HG03432 (cell line): ENCODE measurements around the gene ASCL4.
A peak's percentile ranks its signal among the peaks of the same experiment; 100 is the strongest.

Experiments used
- ATAC-seq: cut with Tn5 transposase; IDR thresholded peaks from one replicate; pipeline ENCODE4 v1.9.1; 2021; ENCODE audit warnings: mild to moderate bottlenecking, moderate library complexity; ENCODE audit not compliant: unreplicated experiment

The ASCL4 gene

DNA sequence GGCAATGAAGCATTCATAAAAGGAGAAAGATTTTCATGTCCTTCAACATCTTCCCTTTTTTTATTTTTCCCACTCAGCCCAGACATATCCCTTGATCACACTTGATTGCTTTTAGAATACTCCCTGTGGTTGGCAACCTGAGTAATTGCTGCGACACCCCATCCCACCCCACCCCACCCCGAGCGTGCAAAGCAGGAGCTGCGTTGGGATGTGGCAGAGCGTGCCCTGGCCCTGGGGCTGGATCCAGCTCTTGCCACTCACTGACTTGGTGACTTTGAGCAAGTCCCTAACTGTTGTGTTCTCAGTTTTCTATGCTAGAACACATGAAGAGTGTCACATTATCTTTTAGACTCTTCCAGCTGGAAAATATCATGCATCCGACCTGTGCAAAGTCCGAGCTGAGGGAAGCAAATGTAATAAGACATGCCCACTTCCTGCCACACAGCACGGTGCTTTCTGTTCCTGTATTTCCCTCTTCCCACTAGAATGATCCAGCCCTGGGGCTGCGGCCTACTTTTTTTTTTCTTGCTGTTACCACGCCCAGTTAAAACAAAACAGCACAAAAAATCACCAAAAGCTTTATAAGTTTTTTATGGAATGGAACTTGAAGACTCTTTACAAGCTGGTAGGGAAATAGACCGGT, 4.0 kb downstream of the ASCL4 start:
- no peak for ATAC-seq

DNA sequence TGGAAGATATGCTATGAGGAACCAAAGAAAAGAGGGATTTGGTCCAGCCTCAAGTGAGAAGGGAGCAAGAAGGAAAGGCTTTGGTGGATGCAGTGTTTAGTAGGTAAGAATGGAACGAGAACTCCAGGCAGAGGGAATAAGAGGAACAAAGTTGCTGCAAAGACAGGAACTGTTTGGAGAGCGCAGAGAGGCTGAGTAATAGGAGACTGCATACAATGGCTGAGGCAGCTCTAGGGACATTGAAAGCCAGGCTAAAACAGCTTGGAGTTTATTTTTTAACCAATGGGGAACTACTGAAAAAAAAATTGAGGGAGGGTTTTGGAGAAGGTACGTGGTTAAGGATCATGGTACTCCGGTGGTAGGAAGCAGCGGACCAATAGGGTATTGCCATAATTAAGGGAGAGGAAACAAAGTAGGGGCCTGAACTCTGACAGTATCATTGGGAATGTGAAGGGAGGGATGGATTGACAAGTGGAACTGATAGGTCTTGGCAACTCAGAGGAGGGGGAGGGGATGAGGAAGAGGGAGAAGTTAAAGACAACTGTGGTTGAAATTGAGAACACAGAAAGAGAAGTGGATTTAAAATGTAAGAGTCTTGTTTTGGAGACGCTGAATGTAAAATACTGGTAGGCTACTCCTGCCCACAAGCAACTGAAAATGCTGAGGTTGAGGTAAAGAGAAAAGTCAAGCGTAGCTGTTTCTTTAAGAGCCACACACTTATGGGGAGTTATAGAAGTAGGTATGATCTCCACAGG, 4.8 kb downstream of the ASCL4 start:
- ATAC-seq = peak; percentile 64

DNA sequence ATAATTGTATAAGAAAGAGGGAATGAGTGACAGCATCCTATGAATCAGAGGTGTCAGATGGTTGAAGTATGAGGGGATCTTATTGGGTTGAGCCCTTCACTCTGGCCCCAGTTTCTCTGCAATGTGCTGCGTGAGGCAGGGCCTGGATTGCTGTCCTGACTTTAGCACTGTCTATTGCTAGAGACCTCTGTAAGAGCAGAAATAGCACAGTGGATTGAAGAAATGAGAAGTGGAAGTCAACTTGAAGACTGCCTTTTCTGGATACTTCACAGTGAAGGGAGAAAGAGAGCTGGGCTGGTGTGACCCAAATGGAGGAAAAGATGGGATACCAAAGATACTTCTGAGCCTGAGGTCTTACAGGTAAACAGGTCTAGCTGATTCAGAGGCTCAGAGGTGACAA, 5.8 kb downstream of the ASCL4 start:
- no peak for ATAC-seq

DNA sequence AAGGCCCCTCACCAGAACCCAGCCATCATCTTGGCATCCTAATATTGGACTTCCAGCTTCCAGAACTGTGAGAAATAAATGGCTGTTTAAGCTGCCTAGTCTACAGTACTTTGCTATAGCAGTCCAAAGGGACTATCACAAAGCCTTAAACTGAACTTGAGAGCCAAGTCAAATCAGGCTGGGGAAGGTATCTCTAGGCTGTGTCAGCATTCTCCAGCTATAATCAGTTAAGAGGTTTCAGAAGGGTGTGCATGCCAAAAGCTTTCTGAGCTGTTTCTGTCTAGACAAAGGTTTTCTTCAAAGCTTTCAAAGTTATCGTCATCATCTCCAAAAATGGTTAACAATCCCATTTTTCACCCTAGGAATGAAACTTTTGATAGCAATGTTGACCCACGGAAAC, 7.6 kb downstream of the ASCL4 start:
- ATAC-seq = no peak

DNA sequence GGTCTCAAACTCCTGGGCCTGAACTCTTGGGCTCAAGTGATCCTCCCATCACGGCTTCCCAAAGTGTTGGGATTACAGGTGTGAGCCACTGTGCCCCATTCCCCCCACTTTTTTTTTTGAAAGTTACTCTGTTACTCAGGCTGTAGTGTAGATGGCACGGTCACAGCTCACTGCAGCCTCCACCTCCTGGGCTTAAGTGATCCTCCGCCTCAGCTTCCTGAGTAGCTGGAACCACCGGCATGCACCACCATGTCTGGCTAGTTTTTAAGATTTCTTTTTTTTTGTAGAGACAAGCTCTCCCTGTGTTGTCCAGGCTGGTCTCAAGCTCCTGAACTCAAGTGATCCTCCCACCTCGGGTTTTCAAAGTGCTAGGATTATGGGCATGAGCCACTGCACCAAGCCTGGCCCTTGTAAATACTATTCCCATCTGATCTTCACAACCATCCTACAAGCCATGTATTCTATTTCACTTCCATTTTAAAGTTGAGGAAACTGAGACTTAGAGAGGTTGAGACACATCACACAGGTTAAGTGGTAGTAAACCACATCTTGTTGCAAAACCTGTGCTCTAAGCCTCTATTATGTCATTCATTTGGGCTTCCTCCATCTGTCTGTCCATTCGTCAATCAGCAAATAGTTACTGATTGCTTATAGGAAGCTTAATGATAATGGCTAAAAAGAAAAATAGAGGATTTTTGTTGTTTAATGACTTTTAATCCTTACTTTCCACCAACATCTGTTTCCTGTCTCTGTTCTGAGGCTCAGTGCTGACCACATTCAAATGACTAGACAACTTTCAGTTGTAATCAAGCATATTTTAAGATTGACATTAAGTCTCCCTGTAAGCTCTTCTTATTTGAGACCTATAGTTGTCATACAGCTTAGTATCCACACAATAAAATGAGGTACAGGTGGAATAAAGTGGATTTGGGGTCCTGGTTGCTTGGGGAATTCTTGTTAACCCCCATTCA, 9.2 kb downstream of the ASCL4 start:
- ATAC-seq = peak; percentile 64

DNA sequence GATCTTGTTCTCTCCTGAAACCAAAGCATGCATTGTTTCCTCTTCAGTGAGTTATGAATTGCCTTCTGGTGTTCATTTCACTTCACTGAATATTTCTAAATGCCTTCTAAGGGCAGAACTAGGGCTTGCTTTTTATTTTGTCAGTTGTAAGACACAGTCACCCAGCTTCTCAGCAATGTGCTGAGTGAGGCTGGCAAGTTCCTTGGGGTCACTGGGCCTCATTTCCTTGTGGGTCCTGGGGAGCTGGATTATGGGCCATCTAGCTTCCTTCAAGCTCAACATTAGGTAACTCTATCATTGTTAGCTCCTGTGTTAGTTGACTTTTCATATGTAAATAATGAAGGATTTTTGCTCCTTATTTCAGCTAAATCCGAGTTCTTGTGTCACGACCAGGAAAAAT, 13.8 kb downstream of the ASCL4 start:
- ATAC-seq = no peak

DNA sequence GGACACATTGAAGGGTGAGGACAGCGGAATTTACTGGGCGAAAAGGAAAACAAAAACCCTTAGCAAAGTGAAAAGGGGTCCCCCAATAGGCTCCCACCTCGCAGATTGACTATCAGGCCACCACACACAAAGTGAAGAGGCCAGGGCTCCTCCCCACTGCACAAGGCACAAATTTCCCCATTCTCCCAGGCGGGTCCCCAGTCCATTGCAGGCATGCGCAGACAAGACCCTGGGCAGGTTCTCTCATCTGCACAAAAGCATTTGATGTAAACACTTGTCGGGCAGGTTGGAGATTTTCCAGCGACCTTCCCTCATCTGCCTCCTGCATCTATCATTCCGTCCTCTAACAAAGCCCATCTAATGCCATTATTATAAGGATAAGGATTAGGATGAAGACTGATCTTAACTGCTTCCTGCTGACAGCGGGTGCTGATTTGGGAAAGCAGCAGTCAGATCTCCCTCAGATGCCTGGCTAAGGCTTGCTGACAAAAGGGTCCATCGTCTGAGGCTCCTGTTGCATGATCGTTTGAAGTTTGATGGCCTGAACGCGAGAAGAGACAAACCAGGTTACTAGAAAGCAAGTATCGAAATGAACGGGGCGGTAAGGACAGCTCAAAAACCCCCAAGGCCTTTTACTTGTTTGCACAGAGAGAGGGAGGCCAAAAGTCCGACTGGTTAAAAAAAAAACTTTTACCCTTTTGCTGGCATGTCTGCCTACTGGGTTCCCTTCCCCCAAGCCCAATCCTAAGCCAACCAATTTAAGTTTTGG, 14.4 kb downstream of the ASCL4 start:
- ATAC-seq = no peak

DNA sequence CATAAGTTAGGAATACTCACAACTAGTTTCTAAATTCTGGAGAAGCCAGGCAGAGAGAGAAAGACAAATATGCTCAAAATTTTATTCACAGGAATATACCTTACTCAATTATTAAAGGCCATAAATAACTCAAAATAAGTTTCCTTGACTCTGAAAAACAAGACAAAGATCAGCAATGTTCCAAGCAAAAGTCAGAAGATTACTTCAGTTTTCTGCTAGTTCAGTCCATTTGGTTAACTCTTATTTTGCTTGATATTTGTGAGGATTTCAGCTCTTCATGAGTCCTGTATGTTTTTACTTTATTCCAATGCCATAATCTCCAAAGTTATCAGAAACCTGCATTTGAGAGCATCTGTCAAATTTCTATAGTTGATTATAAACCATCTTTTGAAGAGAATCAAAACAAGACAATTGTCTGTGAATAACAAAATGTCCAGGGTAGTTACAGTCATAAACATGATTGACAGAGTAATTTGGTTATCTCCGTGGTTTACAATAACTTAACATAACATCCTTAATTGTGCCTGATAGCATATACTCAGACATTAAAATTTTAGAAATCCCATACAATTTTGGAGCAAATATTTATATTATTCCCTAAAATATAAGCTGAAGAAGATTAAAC, 17.1 kb downstream of the ASCL4 start:
- no peak for ATAC-seq

DNA sequence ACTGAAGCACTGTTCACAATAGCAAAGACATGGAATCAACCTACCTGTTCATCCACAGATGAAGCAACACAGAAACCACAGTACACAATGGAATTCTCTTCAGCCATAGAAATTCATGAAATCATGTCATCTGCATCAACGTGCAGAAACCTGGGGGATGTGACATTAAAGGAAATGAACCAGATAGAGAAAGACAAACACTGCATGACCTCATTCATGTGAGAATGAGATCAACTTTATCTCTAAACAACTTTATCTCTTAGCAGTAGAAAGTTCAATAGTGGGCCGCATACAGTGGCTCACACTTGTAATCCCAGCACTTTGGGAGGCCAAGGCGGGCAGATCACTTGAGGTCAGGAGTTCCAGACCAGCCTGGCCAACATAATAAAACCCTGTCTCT, 19.9 kb downstream of the ASCL4 start:
- ATAC-seq = no peak

DNA sequence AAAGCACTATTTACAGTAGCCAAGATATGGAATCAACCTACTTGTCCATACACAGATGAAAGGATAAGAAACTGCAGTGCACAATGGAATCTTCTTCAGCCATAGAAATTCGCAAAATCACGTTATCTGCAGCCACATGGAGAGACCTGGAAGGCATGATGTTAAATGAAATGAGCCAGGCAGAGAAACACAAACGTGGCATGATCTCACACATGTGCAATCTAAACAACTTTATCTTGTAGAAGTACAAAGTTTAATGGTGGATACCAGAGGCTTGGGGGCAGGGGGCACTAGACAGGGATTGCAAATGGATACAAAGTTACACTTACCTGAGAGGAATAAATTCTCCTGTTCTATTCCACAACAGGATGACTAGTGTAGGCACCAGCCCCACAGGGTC, 24.1 kb downstream of the ASCL4 start:
- ATAC-seq = no peak

DNA sequence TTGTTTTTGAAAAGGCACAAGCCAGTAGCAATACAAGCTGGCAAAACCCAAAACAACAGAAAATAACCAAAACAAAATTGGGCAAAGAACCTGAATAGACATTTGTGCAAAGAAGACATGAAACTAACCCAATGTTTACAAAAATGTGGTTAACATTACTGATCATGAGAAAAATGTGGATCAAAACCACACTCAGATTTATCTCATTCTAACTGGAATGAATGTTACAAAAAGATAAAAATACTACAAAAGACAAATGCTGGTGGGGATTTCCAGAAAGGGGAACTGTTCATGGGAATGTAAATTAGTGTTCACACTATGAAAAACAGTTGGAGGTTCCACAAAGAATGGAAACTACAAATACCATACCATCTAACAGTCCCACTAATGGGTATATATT, 26.6 kb downstream of the ASCL4 start:
- ATAC-seq = no peak

DNA sequence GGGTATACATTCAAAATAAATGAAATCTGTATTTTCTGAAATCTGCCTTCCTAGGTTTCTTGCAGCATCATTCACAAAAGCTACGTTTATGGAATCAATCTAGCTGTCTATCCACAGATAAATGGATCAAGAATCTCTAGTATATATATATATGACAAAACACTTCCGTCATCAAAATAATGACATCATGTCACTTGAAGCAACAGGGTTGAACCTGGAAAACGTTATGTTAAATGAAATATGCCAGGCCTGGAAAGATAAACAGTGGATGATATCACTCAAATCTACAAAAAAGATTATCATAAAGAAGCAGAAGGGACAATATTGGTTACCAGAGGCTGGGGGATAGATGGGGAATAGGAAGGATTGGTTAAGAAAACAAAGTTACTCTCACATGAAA, 28.6 kb downstream of the ASCL4 start:
- ATAC-seq = no peak

DNA sequence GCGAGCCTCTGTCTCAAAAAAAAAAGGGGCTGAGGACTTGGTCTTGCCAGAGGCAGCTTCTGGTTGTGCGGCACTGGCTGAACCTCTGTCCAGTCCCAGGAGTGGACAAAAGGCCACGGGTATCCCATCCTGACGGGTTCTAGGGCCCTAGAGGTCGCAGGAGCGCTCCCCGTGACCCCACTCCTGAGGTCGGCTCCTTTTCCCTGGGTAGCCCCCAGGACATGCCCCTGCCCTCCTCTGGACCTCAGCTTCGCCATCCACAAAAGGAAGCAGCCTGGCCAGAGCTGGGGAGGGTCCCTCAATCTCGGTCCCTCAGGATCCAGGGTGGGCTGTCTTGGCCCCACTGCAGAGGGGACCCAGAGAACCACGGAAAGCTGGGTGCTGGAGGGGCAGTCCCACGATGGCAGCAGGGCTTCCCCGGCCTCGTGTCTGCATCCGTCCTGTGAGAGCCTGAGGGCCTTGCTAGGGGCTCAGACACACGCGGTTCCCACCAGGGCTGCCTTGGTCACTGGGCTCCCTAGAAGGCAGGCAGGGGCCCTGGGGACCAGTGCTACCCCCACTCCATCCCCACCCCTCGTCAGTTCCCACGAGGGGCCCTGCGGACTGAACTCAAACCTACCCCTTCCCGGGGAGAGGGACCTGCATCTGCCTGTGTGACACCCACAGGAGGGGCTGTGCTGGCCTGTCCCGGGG, 31.1 kb downstream of the ASCL4 start:
- ATAC-seq = no peak

DNA sequence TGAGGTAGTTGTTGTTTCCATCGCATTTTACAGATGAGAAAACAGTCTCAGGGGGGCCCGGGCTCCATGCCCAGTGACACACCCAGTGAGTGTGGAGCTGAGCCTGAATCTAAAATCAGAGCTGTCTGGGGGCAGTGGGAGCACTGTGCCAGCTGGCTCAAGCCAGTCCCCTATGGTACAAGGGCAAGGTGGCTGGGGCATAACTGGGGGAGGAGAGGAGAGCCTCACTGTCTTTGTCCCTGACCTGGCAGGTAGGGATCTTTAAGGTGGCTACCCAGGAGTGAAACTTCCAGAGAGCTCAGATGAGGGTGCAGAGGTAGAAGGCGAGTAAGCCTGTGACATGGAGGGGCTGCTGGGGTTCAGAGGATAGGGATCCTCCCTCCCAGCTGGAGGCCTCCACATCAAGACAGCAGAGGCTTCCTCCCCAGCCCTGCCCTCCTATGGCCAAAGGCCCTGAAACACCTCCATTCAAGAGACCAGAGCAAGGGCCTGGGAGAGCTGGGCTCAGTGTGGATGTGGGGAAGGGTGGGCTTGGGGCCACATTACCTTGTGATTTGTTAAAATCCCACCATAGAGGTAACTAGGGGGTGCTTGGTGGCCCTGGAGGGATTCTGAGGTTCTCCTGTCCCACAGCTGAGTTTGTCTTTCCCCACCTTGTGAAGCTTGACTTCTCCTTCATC, 33.1 kb downstream of the ASCL4 start:
- no peak for ATAC-seq

DNA sequence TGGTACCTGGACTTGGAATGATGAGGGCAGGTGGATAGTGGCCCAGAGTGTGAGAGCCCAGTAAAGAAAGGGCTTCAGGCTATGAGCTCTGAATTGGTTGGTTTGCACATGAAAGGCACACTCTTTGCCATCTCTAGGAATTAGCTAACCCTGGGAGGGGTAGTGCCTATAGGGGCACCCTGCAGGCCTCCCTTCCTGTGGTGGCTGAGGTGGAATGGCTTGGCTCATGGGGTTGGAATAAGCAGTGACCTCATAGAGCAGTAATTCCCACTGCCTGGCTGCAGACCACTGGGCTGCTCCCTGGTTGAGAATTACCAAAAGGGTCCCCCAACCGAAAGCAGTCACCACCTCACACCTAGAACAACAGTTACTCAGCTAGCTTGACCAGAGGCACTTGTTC, 42.7 kb downstream of the ASCL4 start:
- ATAC-seq = no peak

DNA sequence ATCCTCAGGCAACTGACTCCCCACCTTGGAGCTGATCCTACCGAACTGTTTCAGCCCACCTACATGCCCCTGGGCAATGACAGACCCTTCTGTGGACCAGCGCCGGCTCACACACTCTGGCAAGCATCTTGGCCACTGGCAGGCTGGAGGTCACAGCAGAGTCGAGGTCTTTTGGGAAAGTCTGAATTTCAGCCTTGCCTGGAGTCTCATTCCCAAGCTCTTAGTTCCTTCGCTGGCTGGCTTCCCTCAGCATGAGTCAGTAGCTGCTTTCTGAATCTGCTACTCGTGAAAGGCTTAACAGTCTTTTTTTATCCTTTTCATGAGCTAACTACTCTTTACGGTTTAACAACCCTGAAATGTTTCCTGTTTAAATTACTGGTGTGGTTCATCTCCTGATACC, 44.5 kb downstream of the ASCL4 start:
- ATAC-seq = no peak

DNA sequence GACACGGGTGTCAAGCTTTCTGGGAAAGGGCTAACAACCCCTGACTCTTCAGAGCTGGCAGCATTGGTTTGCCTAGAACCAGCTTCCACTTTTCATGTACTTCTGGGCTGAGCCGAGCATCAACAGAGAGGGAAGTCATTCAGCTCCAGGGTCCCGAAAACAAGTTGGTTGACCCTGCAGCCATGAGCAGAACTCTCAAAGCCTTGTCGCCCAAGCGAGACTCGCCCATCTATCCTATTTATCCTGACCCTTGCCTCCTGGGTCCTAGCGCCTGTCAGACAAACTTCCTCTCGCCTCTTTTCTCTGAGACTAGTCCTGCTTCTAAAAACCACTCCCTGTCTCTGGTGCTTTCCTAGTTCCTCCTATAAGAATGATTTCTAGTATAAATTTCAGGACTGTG, 47.9 kb downstream of the ASCL4 start:
- ATAC-seq = no peak
